ENCODE results near the gene SLC38A10. TPM values are rescaled to one million over a fixed set of nuclear protein-coding genes. Genes with fewer than 3 reads are reported as not detected.

SLC38A10 gene
- polyA plus RNA-seq, 4 donors = 48.4 to 107 (median 79.2) TPM

DNA sequence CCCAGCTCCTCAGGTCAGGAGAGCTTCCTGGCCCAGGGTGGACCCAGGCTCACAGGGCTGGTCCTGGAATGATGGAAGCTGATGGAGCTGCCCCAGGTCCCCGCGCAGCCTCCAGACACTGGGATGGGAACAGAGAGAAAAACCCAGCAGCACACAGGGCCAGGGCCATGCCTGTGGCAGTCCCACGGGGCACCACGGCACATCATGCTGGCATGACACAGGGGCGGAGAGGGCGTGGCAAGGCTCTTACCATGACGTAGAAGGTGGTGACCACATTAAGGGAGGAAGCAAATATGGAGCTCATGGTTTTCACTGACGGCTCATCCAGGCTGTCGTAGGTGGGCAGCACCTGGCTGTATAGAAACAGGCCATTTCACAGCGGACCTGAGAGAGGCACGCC lies 18.3 kb downstream of the SLC38A10 start:
- no peaks in the 10 kb centered on the region for H3K27me3 ChIP-seq (ENCODE audit: control insufficient read depth in 3 of 3, insufficient read depth in 3 of 3, low read length in 3 of 3)
- no peaks in the 10 kb centered on the region for H3K9me3 ChIP-seq (ENCODE audit: control insufficient read depth in 2 of 2, insufficient read depth in 1 of 2, low read depth in 1 of 2, low read length in 1 of 2)
- H3K36me3 ChIP-seq (ENCODE audit: control insufficient read depth in 3 of 3, insufficient read depth in 2 of 3, low read depth in 1 of 3, low read length in 3 of 3) = peaks cover 18 to 97% (median 25%) of the 10 kb centered on the region in 3 donors
- no peak overlapping the region for H3K4me3 ChIP-seq (ENCODE audit: low read depth in 1 of 3, low read length in 3 of 3)
- FAIRE-seq = no peak
- WGBS, 3 donors = 87 to 91% (median 91%) methylated on average over 11 of the region's 11 CpGs
- H3K27ac ChIP-seq (ENCODE audit: low read depth in 1 of 3, low read length in 2 of 3) = no peak overlapping the region
- DNase-seq = no peak
- H3K4me1 ChIP-seq (ENCODE audit: control insufficient read depth in 3 of 3, insufficient read depth in 2 of 3, low read depth in 1 of 3, low read length in 2 of 3) = peaks cover 0 to 7% (median 0%) of the 10 kb centered on the region in 3 donors

DNA sequence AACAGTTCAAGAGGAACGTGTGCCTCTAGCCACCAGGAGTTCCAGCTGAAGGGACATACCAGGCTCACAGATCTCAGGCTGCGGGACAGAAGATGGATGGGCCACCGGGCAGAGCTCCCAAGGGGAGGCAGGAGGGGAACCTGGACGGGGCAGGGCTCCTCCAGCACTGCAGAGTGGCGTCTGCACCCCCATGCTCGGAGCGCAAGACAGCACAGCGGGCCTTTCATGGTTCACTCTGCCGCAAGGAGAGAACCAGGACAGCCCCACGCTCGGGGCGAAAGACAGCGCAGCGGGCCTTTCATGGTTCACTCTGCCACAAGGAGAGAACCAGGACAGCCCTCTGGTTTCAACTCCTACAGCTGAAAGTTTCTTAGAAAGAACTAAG lies 20.6 kb downstream of the SLC38A10 start:
- Histone ChIP-seq H3K27me3 (ENCODE audit: control insufficient read depth in 3 of 3, insufficient read depth in 3 of 3, low read length in 3 of 3) (no peaks in the 10 kb centered on the region), H3K36me3 (ENCODE audit: control insufficient read depth in 3 of 3, insufficient read depth in 2 of 3, low read depth in 1 of 3, low read length in 3 of 3) (peaks cover 13 to 94% (median 27%) of the 10 kb centered on the region in 3 donors), H3K9me3 (ENCODE audit: control insufficient read depth in 2 of 2, insufficient read depth in 1 of 2, low read depth in 1 of 2, low read length in 1 of 2) (no peaks in the 10 kb centered on the region), H3K4me1 (ENCODE audit: control insufficient read depth in 3 of 3, insufficient read depth in 2 of 3, low read depth in 1 of 3, low read length in 2 of 3) (peaks cover 0 to 7% (median 0%) of the 10 kb centered on the region in 3 donors), H3K27ac (ENCODE audit: low read depth in 1 of 3, low read length in 2 of 3) (no peak overlapping the region), H3K4me3 (ENCODE audit: low read depth in 1 of 3, low read length in 3 of 3) (no peak overlapping the region)
- FAIRE-seq (no peak), DNase-seq (no peak)
- WGBS, 3 donors = 97 to 99% (median 97%) methylated on average over 12 to 14 of the region's 14 CpGs

- Histone ChIP-seq H3K4me3 (ENCODE audit: low read depth in 1 of 3, low read length in 3 of 3) (no peak overlapping the region), H3K27me3 (ENCODE audit: control insufficient read depth in 3 of 3, insufficient read depth in 3 of 3, low read length in 3 of 3) (no peaks in the 10 kb centered on the region), H3K9me3 (ENCODE audit: control insufficient read depth in 2 of 2, insufficient read depth in 1 of 2, low read depth in 1 of 2, low read length in 1 of 2) (no peaks in the 10 kb centered on the region), H3K4me1 (ENCODE audit: control insufficient read depth in 3 of 3, insufficient read depth in 2 of 3, low read depth in 1 of 3, low read length in 2 of 3) (peaks cover 0 to 7% (median 0%) of the 10 kb centered on the region in 3 donors), H3K27ac (ENCODE audit: low read depth in 1 of 3, low read length in 2 of 3) (no peak overlapping the region), H3K36me3 (ENCODE audit: control insufficient read depth in 3 of 3, insufficient read depth in 2 of 3, low read depth in 1 of 3, low read length in 3 of 3) (peaks cover 13 to 93% (median 27%) of the 10 kb centered on the region in 3 donors)
- FAIRE-seq (no peak), DNase-seq (no peak)
- WGBS, 3 donors = 94 to 96% (median 95%) methylated on average over 31 of the region's 31 CpGs
Measured at GRCh38 chr17:81273698-81274470, 21.2 kb downstream of the SLC38A10 start.

- Histone ChIP-seq H3K36me3 (ENCODE audit: control insufficient read depth in 3 of 3, insufficient read depth in 2 of 3, low read depth in 1 of 3, low read length in 3 of 3) (peaks cover 13 to 87% (median 29%) of the 10 kb centered on the region in 3 donors), H3K4me3 (ENCODE audit: low read depth in 1 of 3, low read length in 3 of 3) (no peak overlapping the region), H3K9me3 (ENCODE audit: control insufficient read depth in 2 of 2, insufficient read depth in 1 of 2, low read depth in 1 of 2, low read length in 1 of 2) (no peaks in the 10 kb centered on the region), H3K27ac (ENCODE audit: low read depth in 1 of 3, low read length in 2 of 3) (no peak overlapping the region), H3K4me1 (ENCODE audit: control insufficient read depth in 3 of 3, insufficient read depth in 2 of 3, low read depth in 1 of 3, low read length in 2 of 3) (peaks cover 0 to 5% (median 0%) of the 10 kb centered on the region in 3 donors), H3K27me3 (ENCODE audit: control insufficient read depth in 3 of 3, insufficient read depth in 3 of 3, low read length in 3 of 3) (no peaks in the 10 kb centered on the region)
- no peak for FAIRE-seq
- DNase-seq = no peak
- 78 to 83% (median 82%) methylated on average over 12 of the region's 12 CpGs for WGBS, 3 donors
Measured at GRCh38 chr17:81272616-81273015, 22.5 kb downstream of the SLC38A10 start.

DNA sequence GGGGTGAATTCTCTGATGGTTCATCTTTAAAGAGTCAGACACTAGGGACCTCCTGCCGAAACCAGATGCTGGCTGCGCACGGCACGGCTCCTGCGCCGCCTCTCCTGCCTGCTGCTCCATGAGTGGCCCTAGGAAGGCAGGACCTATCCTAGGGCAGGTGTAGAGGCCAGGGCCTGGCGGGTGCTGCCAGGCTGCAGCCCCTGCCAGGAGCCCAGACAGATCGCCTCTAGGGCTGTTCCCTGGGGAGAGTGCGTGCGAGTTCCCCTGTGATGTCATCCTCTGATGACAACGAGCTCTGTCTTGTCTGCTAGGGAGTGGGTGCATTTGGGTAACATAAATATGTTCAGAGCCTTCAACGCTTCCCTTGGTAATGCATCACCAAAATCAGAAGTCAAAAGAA lies 23.9 kb downstream of the SLC38A10 start:
- no peak for DNase-seq
- peaks cover 16 to 79% (median 31%) of the 10 kb centered on the region in 3 donors for H3K36me3 ChIP-seq (ENCODE audit: control insufficient read depth in 3 of 3, insufficient read depth in 2 of 3, low read depth in 1 of 3, low read length in 3 of 3)
- WGBS, 3 donors = 92 to 96% (median 95%) methylated on average over 11 to 12 of the region's 12 CpGs

DNA sequence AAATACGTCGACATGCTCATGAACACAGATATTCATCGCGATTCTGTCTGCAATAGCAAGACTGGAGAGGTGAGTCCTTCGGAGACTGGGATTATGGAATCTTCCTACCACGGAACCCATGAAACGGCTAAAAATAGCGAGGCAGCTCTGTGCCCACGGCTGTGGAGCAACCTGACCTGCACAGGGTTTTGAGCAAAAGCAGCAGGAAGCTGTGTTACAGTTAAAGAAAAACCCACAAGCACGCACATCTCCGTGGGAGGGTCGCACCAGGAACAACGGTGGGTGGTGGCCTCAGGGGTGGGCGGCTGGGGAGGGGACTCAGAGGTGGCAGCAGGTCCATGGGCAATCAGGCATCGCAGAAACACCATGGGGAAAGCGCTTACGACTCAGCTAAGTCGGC lies 24.8 kb downstream of the SLC38A10 start:
- DNase-seq (no peak), FAIRE-seq (no peak)
- Histone ChIP-seq H3K4me3 (ENCODE audit: low read depth in 1 of 3, low read length in 3 of 3) (no peak overlapping the region), H3K27me3 (ENCODE audit: control insufficient read depth in 3 of 3, insufficient read depth in 3 of 3, low read length in 3 of 3) (no peaks in the 10 kb centered on the region), H3K4me1 (ENCODE audit: control insufficient read depth in 3 of 3, insufficient read depth in 2 of 3, low read depth in 1 of 3, low read length in 2 of 3) (no peaks in the 10 kb centered on the region), H3K27ac (ENCODE audit: low read depth in 1 of 3, low read length in 2 of 3) (no peak overlapping the region), H3K9me3 (ENCODE audit: control insufficient read depth in 2 of 2, insufficient read depth in 1 of 2, low read depth in 1 of 2, low read length in 1 of 2) (no peaks in the 10 kb centered on the region), H3K36me3 (ENCODE audit: control insufficient read depth in 3 of 3, insufficient read depth in 2 of 3, low read depth in 1 of 3, low read length in 3 of 3) (peaks cover 20 to 81% (median 25%) of the 10 kb centered on the region in 3 donors)
- 91 to 93% (median 92%) methylated on average over 18 of the region's 18 CpGs for WGBS, 3 donors

More for the DNA sequence above, 23.9 kb downstream of the SLC38A10 start:
- H3K27ac ChIP-seq (ENCODE audit: low read depth in 1 of 3, low read length in 2 of 3) = no peak overlapping the region
- no peak for FAIRE-seq
- no peak overlapping the region for H3K4me3 ChIP-seq (ENCODE audit: low read depth in 1 of 3, low read length in 3 of 3)
- H3K27me3 ChIP-seq (ENCODE audit: control insufficient read depth in 3 of 3, insufficient read depth in 3 of 3, low read length in 3 of 3) = no peaks in the 10 kb centered on the region
- no peaks in the 10 kb centered on the region for H3K9me3 ChIP-seq (ENCODE audit: control insufficient read depth in 2 of 2, insufficient read depth in 1 of 2, low read depth in 1 of 2, low read length in 1 of 2)
- H3K4me1 ChIP-seq (ENCODE audit: control insufficient read depth in 3 of 3, insufficient read depth in 2 of 3, low read depth in 1 of 3, low read length in 2 of 3) = no peaks in the 10 kb centered on the region

- Histone ChIP-seq H3K9me3 (ENCODE audit: control insufficient read depth in 2 of 2, insufficient read depth in 1 of 2, low read depth in 1 of 2, low read length in 1 of 2) (no peaks in the 10 kb centered on the region), H3K4me3 (ENCODE audit: low read depth in 1 of 3, low read length in 3 of 3) (no peak overlapping the region), H3K27ac (ENCODE audit: low read depth in 1 of 3, low read length in 2 of 3) (no peak overlapping the region), H3K27me3 (ENCODE audit: control insufficient read depth in 3 of 3, insufficient read depth in 3 of 3, low read length in 3 of 3) (no peaks in the 10 kb centered on the region), H3K36me3 (ENCODE audit: control insufficient read depth in 3 of 3, insufficient read depth in 2 of 3, low read depth in 1 of 3, low read length in 3 of 3) (peaks cover 11 to 81% (median 25%) of the 10 kb centered on the region in 3 donors), H3K4me1 (ENCODE audit: control insufficient read depth in 3 of 3, insufficient read depth in 2 of 3, low read depth in 1 of 3, low read length in 2 of 3) (no peaks in the 10 kb centered on the region)
- 94 to 95% (median 94%) methylated on average over 6 of the region's 6 CpGs for WGBS, 3 donors
- no peak for DNase-seq
- no peak for FAIRE-seq
Measured at GRCh38 chr17:81267390-81268067, 27.6 kb downstream of the SLC38A10 start.

DNA sequence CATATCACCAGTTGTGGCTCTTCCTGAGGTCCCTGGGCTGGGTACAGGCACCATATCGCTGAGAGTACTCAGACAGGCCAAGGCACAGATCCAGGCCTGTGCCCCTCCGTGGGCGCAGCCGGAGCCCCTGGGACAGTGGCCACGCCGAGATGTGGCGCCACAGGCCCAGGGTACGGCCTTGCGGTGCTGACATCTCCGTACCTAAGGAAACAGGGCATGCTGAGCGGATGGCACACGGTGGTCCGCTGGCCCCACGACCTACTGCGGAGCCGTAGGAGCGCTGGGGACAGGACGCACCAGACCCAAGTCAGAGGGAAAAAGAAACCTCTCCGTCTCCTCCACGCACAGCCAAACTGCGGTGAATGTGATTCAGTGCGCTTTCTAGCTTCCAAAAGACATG lies 29.5 kb downstream of the SLC38A10 start:
- H3K36me3 ChIP-seq (ENCODE audit: control insufficient read depth in 3 of 3, insufficient read depth in 2 of 3, low read depth in 1 of 3, low read length in 3 of 3) = peaks cover 8 to 85% (median 24%) of the 10 kb centered on the region in 3 donors
- DNase-seq (no peak), FAIRE-seq (no peak)
- no peaks in the 10 kb centered on the region for H3K9me3 ChIP-seq (ENCODE audit: control insufficient read depth in 2 of 2, insufficient read depth in 1 of 2, low read depth in 1 of 2, low read length in 1 of 2)
- WGBS, 3 donors = 96 to 97% (median 97%) methylated on average over 22 of the region's 22 CpGs
- H3K4me3 ChIP-seq (ENCODE audit: low read depth in 1 of 3, low read length in 3 of 3) = no peak overlapping the region
- H3K4me1 ChIP-seq (ENCODE audit: control insufficient read depth in 3 of 3, insufficient read depth in 2 of 3, low read depth in 1 of 3, low read length in 2 of 3) = no peaks in the 10 kb centered on the region
- H3K27me3 ChIP-seq (ENCODE audit: control insufficient read depth in 3 of 3, insufficient read depth in 3 of 3, low read length in 3 of 3) = no peaks in the 10 kb centered on the region
- no peak overlapping the region for H3K27ac ChIP-seq (ENCODE audit: low read depth in 1 of 3, low read length in 2 of 3)
